HG03025 (cell line): ENCODE data around the gene GSE1.

Source experiments
- ATAC-seq: cut with Tn5 transposase; IDR thresholded peaks from one replicate; pipeline ENCODE4 v1.9.1; 2021; ENCODE audit warnings: mild to moderate bottlenecking, moderate library complexity; ENCODE audit not compliant: unreplicated experiment, low FRiP score

Gene GSE1

DNA sequence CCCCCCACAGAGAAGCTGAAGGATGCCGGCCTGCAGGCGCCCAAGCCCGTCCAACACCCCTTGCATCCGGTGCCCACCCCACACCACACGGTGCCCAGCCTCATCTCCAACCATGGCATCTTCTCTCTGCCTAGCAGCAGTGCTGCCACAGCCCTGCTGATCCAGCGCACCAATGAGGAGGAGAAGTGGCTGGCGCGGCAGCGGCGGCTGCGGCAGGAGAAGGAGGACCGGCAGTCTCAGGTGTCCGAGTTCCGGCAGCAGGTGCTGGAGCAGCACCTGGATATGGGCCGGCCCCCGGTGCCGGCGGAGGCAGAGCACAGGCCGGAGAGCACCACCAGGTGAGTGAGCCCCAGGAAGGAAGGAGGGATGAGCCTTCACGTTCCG, 44.1 kb downstream of the GSE1 start:
- ATAC-seq, result no peak

DNA sequence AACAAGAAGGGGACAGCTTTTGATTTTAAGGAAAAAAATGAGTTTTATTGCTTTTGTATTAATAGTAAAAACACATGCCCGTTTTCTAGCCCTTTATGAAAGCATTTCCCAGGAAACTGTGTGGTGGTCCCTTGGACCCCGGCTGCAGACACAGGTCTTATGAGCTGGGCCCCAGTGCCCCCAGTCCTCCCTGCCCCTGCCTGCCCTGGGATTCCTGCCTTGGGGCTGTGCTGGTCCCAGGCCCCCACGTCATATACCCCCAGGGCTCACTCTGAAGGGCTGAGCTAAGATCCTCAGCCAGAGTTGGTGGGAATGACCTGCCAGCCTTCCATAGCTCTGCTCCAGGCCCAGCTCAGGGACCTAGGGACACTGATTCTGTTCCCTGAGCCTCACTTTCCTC, 44.9 kb downstream of the GSE1 start:
- no peak for ATAC-seq

DNA sequence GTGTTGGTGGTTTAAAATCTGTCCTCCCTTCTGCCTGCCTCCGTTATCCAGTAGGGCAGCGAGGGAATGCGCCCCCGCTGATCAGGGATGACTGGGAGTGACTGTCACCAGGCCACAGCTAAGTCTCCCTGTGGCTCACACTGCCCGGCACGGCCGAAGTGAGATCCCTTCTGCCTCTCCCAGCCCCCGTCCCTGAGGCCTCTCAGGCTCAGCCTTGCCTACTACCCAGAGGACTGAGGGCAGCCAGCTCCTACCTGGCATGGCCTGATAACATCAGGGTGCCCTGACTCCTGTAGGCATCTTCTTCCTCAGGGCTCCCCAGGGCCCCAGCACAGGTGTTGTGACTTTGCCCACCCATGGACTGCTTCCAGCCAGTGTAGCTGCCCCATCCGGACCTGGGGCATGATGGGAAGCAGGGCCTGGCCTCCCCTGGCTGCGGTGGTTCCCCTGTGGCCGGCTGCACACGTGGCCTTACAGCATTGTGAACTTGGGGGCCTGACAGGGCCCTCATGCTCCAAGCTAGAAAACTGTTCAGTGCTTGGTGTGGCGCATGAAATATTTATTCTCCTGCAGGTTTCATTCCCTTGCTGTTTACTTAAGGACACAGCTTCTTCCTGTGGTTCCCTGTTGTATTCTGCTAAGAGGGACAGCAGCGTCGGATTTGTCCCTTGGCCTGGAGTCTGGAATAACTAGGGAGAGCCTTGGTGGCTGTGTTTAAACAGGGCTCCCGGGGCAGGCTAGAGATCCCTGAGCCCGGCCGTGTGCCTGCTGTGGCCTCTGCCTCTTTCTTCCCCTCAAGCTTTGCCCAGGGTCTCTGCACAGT, 45.6 kb downstream of the GSE1 start:
- ATAC-seq, result no peak

DNA sequence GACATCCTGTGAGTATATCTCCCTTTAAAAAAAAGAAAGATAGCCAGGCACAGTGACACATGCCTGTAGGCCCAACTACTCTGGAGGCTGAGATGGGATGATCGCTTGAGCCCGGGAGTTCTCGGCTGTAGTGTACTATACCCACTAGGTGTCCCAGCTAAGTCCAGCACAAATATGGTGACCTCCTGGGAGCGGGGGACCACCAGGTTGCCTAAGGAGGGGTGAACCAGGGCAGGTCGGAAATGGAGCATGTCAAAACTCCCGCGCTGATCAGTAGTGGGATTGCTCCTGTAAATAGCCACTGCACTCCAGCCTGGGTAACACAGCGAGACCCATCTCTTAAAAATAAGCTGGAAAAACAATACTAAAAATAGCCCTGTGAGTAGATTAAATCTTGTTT, 46.2 kb downstream of the GSE1 start:
- no peak for ATAC-seq

DNA sequence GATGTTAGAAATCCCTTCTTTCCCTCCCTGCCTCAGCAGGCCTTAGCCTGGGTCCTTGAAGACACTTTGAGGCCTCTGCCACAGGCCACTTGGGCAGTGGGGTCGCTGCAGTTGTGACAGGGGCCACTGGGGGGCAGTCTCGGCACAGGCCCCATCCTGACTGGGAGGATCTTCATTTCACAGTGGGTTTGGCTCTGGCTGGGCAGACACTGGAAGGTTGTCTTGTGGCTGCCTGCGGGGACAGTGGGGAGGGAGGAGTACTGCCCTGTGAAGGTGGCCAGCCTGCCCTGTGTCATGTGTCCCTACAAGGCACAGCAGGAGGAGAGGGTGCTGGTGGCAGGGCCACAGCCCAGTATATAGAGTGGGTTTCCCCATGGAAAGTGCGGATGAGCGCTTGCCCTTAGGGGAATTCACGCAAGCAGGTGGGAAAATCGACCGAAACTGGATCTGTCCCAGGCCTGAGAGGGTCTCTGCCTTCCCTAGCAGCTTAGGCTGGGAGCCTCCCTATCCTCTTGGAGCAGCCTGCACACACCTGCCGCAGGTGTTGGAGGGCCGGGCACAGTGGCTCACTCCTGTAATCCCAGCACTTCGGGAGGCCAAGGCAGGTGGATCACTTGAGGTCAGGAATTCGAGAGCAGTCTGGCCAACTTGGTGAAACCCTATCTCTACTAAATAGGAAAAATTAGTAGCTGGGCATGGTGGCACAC, 46.8 kb downstream of the GSE1 start:
- no peak for ATAC-seq

DNA sequence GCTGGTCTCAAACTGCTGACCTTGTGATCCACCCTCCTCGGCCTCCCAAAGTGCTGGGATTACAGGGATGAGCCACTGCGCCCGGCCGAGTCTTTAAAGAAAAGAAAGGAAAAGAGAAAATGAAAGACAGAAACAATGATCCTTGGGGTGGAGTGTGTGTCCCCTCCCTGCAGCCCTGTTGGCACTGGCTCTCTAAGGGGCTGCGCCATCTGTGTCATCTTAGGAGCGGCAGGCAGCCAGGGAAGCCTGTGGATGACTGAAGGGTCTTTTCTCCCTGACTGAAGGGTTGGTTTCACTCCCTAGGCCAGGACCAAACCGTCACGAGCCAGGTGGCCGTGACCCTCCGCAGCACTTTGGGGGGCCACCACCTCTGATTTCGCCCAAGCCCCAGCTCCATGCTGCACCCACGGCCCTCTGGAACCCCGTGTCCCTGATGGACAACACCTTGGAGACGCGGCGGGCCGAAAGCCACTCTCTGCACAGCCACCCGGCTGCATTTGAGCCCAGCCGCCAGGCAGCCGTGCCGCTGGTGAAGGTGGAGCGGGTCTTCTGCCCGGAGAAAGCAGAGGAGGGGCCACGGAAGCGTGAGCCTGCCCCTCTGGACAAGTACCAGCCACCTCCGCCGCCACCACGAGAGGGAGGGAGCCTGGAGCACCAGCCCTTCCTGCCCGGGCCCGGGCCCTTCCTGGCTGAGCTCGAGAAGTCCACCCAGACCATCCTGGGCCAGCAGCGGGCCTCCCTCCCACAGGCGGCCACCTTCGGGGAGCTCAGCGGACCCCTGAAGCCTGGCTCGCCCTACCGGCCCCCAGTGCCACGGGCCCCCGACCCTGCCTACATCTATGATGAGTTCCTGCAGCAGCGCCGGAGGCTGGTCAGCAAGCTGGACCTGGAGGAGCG, 48.0 kb downstream of the GSE1 start:
- no peak for ATAC-seq

DNA sequence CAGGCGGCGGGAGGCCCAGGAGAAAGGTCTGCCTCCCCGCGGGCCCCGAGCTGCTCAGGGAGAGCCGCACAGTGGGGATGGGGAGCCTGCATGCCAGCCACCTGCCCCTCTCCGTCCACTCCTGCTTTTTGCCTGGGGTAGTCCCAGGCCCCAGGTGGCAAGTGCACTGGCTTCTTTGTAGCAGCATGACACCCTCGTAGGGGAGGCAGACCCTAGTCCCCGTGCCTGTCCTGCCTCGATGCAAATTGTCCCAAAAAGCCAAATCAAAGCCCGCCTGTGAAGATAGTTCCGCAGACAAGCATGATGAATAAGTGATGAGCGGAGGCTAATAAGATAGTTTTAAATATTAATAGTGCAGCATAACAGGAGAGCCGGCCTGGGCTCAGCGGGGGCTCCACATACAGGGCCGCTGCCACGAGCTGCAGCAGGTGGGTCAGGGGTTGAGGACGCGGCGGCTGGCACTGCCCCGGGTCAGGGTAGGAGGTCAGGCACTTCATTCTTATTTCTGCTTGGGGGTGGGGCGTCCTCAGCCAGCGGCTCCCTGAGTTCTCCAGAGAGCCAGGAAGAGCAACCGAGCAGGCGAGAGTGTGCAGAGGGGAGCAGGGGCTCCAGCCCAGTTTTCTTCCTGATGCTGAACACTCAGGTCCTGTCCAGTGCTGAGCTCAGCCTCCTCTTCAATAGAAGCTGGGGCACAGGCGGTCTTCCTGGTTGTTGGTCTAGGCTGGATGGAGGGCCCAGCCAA, 48.8 kb downstream of the GSE1 start:
- ATAC-seq, result no peak

DNA sequence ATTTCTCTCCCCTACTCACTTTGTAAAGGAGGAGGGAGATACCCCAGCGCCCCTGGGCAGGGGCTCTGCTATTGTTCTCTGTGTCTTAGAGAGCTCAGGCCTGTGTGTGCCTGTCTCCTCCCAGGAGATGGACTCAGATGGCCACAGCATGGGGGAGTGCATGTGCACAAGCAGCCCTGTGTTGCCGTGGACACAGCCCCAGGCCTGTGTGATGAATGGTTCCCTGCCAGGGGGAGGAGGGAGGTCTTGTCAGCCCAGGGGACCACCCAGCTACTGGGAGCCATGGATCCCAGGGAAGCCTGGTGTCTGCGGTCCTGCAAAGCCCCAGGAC, 49.3 kb downstream of the GSE1 start:
- ATAC-seq, result no peak

DNA sequence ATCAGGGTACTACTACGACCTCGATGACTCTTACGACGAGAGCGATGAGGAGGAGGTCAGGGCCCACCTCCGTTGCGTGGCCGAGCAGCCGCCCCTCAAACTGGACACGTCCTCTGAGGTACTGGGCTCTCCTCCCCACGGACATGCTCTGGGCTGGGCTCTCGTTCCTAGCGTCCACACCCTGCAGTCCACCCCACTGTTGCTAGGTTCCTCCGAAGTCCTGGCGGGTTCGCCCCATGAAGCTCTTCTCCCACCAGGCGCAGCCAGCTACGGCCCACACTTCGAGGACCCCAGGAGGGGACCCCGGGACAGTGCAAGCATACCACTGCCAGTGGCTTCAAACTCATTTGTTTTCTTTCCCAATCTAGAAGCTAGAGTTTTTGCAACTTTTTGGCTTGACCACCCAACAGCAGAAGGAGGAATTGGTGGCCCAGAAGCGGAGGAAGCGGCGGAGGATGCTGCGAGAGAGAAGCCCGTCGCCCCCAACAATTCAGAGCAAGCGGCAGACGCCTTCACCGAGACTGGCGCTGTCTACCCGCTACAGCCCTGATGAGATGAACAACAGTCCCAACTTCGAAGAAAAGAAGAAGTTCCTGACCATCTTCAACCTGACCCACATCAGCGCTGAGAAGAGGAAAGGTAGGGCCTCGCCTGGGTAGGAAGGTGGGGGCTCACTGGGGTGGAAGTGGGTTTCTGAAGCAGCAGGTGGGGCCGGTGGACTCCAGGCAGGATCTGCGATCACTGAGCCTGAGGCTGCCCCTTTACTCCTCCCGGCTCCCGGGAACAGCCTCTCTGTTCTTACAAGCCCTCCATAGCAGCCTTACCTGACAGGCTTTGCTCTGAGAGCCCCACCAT, 50.1 kb downstream of the GSE1 start:
- ATAC-seq, result no peak

DNA sequence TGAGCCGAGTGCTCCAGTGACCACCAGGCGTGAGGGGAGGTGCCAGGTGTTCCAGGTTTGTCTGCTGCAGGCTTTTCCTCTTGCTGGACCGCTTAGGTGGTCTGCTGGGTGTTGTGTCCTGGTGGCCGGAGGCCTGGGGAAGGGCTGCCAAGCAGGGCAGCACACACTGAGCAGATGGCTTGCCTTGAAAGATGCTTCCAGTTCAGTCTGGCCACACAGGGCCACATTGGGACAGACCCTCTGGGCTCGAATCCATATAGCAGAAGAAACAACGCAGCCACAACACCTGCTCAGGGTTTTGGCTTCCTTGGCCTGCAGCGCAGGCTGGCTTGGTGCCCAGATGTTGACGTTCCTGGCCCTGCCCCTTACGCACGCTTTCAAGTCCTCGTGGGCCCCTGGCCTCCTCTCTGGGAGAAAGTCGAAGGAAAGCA, 50.8 kb downstream of the GSE1 start:
- ATAC-seq, result no peak

DNA sequence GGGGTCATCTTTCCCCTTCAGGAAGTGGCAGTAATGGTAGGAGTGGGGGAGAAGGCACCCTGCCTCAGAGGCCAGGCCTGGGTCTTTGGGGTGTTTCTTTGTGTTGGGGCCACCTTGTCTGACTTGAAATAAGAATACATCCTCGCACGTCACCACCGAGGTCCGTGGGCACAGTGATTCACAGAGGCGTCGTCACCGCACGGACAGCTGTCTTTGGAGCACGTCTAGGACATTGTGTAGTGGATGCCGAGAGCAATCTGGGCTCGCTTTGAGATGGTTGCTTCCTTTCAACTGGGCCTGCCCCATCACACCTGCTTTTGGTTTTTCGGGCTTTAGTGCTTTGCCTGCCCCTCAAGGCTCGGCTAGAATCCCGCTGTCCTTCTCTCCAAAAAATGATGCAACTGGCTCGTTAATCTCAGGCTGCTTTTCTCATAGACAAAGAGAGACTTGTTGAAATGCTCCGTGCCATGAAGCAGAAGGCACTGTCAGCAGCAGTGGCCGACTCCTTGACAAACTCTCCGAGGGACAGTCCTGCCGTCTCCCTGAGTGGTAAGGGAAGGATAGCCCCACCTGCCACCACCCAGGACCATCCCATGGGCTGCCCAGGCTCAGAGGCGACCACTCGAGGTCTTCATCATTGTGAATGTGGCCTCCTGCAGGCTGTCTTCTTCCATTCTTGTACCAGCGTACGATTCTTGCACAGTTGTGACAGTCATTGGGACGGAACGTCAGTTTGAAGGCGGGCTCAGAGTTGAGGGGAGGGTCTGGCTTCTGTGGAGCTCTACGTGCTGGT, 51.7 kb downstream of the GSE1 start:
- ATAC-seq, result no peak

DNA sequence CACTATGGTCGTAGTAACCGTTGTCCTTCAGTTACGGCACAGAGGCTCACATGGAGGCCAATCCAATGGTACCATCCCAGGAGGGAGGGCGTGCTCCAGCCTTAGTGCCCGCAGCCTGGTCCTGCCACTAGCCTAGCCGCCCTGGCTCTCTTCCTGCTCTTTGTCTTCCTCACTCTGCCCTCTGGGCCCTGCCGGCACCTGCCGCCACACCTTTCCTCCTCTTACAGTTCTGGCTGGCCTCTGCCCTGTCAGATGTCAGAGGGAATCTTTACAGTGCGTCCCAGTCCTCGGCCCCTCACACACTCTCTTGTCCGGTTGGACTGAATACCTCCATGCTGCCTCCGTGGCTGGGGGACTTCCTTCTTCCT, 52.2 kb downstream of the GSE1 start:
- ATAC-seq, result no peak

DNA sequence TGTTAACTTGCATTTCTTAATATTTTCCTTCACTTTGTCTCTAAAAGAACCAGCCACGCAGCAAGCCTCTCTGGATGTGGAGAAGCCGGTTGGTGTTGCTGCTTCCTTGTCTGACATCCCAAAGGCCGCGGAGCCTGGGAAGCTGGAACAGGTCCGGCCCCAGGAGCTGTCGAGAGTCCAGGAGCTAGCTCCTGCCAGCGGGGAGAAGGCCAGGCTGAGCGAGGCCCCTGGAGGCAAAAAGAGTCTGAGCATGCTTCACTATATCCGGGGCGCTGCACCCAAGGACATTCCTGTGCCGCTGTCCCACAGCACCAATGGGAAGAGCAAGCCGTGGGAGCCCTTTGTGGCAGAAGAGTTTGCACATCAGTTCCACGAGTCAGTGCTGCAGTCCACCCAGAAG, 52.8 kb downstream of the GSE1 start:
- ATAC-seq, result no peak

DNA sequence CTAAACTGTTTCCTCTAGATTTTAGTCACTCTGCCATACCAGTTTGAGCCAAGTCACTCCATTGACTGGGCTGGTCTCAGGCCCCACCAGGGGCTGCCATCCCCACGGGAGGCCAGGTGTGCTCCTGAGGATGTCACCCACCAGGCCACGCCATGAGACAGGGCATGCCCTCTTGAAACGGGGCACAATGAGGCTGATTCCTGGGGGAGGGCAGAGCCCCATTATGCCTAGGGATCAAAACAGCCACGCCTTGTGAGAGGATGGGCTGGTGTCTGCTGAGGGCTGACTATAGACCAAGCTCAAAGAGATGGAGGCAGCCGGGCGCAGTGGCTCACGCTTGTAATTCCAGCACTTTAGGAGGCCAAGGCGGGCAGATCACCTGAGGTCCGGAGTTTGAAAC, 54.1 kb downstream of the GSE1 start:
- no peak for ATAC-seq

DNA sequence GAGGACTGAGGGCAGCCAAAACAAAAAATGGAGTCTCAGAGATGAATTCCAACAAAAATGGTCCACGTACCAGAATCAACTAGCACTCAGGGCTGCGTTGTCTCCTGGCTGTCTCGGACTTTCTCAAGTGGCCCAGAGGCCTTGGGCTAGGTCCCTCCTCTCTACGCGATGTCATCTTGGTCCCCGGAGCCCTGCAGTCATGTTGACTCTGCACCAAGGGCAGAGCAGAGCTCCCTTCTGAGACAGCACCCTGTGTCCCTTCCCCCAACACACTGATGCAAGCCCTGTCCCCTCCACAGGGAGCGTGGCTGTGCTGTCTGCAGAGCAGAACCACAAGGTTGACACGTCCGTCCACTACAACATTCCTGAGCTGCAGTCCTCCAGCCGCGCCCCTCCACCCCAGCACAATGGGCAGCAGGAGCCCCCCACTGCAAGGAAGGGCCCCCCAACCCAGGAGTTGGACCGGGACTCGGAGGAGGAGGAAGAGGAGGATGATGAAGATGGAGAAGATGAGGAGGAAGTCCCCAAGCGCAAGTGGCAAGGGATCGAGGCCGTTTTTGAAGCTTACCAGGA, 54.8 kb downstream of the GSE1 start:
- no peak for ATAC-seq

DNA sequence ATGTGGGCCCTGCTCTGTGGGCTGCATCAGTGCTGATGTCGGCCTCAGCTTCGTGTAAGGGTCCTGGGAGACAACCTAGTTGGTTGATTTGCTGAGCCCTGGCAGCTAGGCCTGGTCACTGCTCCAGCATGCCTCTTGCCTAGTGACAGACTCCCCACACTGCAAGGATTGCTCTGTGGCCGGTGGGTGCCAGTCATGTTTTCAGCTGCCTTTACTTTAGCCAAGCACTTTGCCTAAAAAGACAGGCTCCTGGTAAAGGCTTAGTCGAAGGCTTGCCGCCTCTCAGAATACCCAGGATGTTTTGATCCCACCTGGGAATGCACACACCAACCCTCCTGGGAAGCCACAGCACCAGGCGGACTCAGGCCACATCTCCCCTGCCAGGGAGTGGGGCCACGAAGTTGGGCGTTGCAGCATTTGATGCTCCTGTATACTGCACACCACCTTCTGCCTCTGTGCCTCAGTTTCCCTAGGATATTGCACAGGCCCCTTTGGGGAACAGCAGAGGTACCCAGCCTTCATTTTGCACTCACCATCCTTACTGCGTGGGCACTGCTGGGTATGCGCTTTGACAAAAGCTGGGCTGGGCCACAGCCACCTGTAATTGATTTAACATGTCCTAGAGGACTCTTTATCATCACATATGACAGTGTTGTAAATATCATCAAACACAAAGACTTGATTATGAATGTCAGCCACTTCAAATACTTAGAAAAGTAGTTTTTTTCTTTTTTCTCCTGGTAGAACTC, 55.7 kb downstream of the GSE1 start:
- no peak for ATAC-seq

DNA sequence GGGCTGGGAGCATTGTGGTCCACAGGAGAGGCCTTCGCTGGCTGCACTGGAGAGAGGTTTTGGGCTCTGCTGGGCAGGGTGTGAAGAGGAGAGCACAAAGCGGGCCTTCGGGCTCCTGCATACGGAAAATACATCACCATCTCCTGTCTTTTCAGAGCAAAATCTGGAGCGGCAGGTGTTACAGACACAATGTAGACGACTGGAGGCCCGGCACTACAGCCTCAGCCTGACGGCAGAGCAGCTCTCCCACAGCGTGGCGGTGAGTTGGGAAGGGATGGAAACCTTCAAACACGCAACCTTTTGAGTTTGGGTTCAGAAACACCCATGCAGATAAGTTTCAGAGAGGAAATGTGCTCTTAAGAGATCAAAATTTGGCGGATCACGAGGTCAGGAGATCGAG, 57.7 kb downstream of the GSE1 start:
- no peak for ATAC-seq
